ENCODE results near the gene POLD4. TPM values are rescaled to one million over a fixed set of nuclear protein-coding genes. Genes with fewer than 3 reads are reported as not detected.

The POLD4 gene
- total RNA-seq, 1 donor = 59.4 TPM

DNA sequence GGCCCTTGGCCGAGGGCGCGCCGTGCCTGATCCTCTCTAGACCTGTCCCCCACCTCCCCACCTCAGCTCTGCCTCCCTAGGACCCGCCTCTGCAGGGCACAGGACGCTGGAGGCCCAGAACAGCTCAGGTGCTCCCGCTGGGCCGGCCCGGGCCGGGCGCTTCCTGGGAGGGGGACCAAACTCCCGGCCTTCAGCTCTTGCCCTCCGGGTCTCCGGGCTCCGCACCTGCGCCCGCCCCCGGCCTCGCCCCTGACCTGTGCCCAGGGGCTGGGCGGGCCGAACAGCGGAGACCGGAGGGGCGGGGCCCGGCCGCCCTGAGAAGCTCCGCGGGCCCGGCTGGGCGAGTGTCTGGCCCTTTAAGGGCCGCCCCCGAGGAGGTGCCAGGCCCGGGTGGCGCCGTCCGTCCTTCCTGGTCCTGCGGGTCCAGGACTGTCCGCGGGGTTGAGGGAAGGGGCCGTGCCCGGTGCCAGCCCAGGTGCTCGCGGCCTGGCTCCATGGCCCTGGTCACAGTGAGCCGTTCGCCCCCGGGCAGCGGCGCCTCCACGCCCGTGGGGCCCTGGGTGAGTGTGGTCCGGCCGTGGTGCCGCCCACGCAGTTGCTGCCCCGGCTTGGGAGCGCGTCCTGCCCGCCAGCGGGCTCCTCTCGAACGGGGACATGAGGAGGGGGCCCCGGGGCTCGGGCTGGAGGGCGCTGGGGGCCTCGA, 50.1 kb downstream of the POLD4 start, which contains the start of gene SSH3:
Gene SSH3, plus strand, starts transcription at position 399 of the 703 bp plus-strand sequence. Its CDS starts 96 bp downstream, at position 495.
- no peaks in the 10 kb centered on the region for H3K9me3 ChIP-seq (ENCODE audit: low read depth, low read length)
- H2AFZ ChIP-seq (ENCODE audit: low read length) = peak within 1 kb of the TSS; percentile 62
- peak within 1 kb of the TSS; percentile 86 for H3K4me3 ChIP-seq (ENCODE audit: insufficient read depth, low read length)
- no peak within 1 kb of the TSS for H3K27ac ChIP-seq (ENCODE audit: low read depth, low read length)
- peaks cover 19% of the 10 kb centered on the region for H4K20me1 ChIP-seq (ENCODE audit: insufficient read depth, low read length)
- H3K36me3 ChIP-seq (ENCODE audit: insufficient read depth, low read length) = peaks cover 32% of the 10 kb centered on the region
- peaks cover 16% of the 10 kb centered on the region for H3K4me1 ChIP-seq (ENCODE audit: insufficient read depth, low read length)
- peak; percentile 97 for DNase-seq (ENCODE audit: insufficient read length, low spot score, missing footprints)
- TF ChIP-seq CTCF (IDR thresholded peaks at IDR 0.05; ENCODE audit: extremely low read depth, low read depth, low read length) = no peak
- peak within 1 kb of the TSS; percentile 85 for H3K4me2 ChIP-seq (ENCODE audit: insufficient read depth, low read length)
- H3K79me2 ChIP-seq (ENCODE audit: insufficient read depth, low read length) = peaks cover 6% of the 10 kb centered on the region
- H3K27me3 ChIP-seq (ENCODE audit: insufficient read depth, low read length) = no peaks in the 10 kb centered on the region

- no peak overlapping the region for H2AFZ ChIP-seq (ENCODE audit: low read length)
Measured at GRCh38 chr11:67302571-67303131, 50.7 kb downstream of the POLD4 start.

DNA sequence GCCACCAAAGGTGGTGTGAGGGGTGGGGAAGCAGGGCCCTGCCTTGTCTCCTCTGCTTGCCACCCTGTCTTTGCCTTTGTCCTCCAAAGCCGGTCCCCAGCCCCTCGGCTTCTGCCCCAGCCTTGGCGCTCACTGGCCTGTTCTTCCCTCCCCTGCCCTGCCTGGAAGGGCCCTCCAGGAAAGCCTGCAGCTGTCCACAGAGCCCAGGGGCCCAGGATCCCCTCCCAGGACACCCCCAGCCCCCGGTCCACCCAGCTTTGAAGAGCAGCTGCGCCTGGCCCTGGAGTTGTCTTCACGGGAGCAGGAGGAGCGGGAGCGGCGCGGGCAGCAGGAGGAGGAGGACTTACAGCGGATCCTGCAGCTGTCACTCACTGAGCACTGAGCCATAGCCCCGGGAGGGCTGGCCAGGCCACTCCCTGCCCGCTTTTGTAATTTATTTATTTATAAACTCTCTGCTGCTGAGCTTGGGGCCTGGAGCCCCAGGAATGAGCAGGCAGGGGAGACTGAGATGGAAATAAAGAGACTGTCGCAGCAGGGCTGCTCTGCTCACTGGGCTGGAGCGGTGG, 51.3 kb downstream of the POLD4 start:
- Histone ChIP-seq H3K36me3 (ENCODE audit: insufficient read depth, low read length) (peaks cover 35% of the 10 kb centered on the region), H3K9me3 (ENCODE audit: low read depth, low read length) (no peaks in the 10 kb centered on the region), H2AFZ (ENCODE audit: low read length) (no peak overlapping the region), H4K20me1 (ENCODE audit: insufficient read depth, low read length) (peaks cover 19% of the 10 kb centered on the region), H3K27ac (ENCODE audit: low read depth, low read length) (no peak overlapping the region), H3K4me3 (ENCODE audit: insufficient read depth, low read length) (no peak overlapping the region), H3K27me3 (ENCODE audit: insufficient read depth, low read length) (no peaks in the 10 kb centered on the region), H3K4me2 (ENCODE audit: insufficient read depth, low read length) (no peak overlapping the region), H3K4me1 (ENCODE audit: insufficient read depth, low read length) (peaks cover 16% of the 10 kb centered on the region), H3K79me2 (ENCODE audit: insufficient read depth, low read length) (peaks cover 14% of the 10 kb centered on the region)
- peak; percentile 88 for DNase-seq (ENCODE audit: insufficient read length, low spot score, missing footprints)
- TF ChIP-seq CTCF (IDR thresholded peaks at IDR 0.05; ENCODE audit: extremely low read depth, low read depth, low read length) = no peak

More at GRCh38 chr11:67302571-67303131, 50.7 kb downstream of the POLD4 start:
- Histone ChIP-seq H4K20me1 (ENCODE audit: insufficient read depth, low read length) (peaks cover 19% of the 10 kb centered on the region), H3K27ac (ENCODE audit: low read depth, low read length) (no peak overlapping the region), H3K36me3 (ENCODE audit: insufficient read depth, low read length) (peaks cover 33% of the 10 kb centered on the region), H3K79me2 (ENCODE audit: insufficient read depth, low read length) (peaks cover 13% of the 10 kb centered on the region), H3K9me3 (ENCODE audit: low read depth, low read length) (no peaks in the 10 kb centered on the region), H3K4me1 (ENCODE audit: insufficient read depth, low read length) (peaks cover 16% of the 10 kb centered on the region), H3K4me2 (ENCODE audit: insufficient read depth, low read length) (peak overlapping the region; percentile 85), H3K27me3 (ENCODE audit: insufficient read depth, low read length) (no peaks in the 10 kb centered on the region), H3K4me3 (ENCODE audit: insufficient read depth, low read length) (peak overlapping the region; percentile 86)
- TF ChIP-seq CTCF (IDR thresholded peaks at IDR 0.05; ENCODE audit: extremely low read depth, low read depth, low read length) = no peak
- peak; percentile 58 for DNase-seq (ENCODE audit: insufficient read length, low spot score, missing footprints)
